Liver (tissue), 9 donors: ENCODE data around the gene HSD17B1. TPM values are rescaled to one million over a fixed set of nuclear protein-coding genes. Genes with fewer than 3 reads are reported as not detected.

ENCODE experiments used
- DNase-seq: peaks from one replicate; pipeline ENCODE4 v3.0.0-alpha.2; 2017; ENCODE audit warnings: low spot score
- H3K27ac ChIP-seq, 2 donors: one replicate each; pipeline ENCODE4 v1.7.0; 2013; ENCODE audit warnings: inconsistent platforms in 2 of 2, low read length in 2 of 2, control low read depth in 1 of 2, low read depth in 1 of 2, mild to moderate bottlenecking in 1 of 2
- H3K27me3 ChIP-seq, 4 donors: one replicate each; pipeline versions ENCODE4 v1.6.1 to v1.7.0; 2013; ENCODE audit warnings: low read length in 3 of 4, inconsistent platforms in 1 of 4, mild to moderate bottlenecking in 1 of 4, moderate library complexity in 1 of 4; ENCODE audit not compliant: control insufficient read depth in 4 of 4, insufficient read depth in 4 of 4
- H3K36me3 ChIP-seq, 4 donors: one replicate each; pipeline versions ENCODE4 v1.6.1 to v1.7.0; 2013; ENCODE audit warnings: low read length in 3 of 4, mild to moderate bottlenecking in 3 of 4, low read depth in 1 of 4, moderate library complexity in 1 of 4; ENCODE audit not compliant: control insufficient read depth in 4 of 4, insufficient read depth in 3 of 4
- H3K4me1 ChIP-seq, 4 donors: one replicate each; pipeline versions ENCODE4 v1.6.1 to v1.7.0; 2013; ENCODE audit warnings: low read length in 3 of 4, mild to moderate bottlenecking in 3 of 4, moderate library complexity in 1 of 4; ENCODE audit not compliant: control insufficient read depth in 4 of 4, insufficient read depth in 4 of 4
- H3K4me3 ChIP-seq, 3 donors: one replicate each; pipeline versions ENCODE4 v1.6.1 to v1.7.0; 2013; ENCODE audit warnings: low read length in 3 of 3, control low read depth in 1 of 3, low read depth in 1 of 3, mild to moderate bottlenecking in 1 of 3
- H3K9ac ChIP-seq, 2 donors: one replicate each; pipeline ENCODE4 v1.7.0; 2013; ENCODE audit warnings: low read length in 2 of 2, mild to moderate bottlenecking in 2 of 2, moderate library complexity in 2 of 2, control low read depth in 1 of 2, low read depth in 1 of 2
- H3K9me3 ChIP-seq, 4 donors: one replicate each; pipeline versions ENCODE4 v1.6.1 to v1.7.0; 2013; ENCODE audit warnings: low read length in 3 of 4; ENCODE audit not compliant: control insufficient read depth in 4 of 4
- EGR1 ChIP-seq, 2 donors: IDR thresholded peaks; 2 replicates each; pipeline ENCODE4 v1.6.1; 2016 to 2018; ENCODE audit warnings: antibody characterized with exemption in 2 of 2, low read depth in 2 of 2
- FOXA1 ChIP-seq: IDR thresholded peaks from 2 replicates; pipeline ENCODE4 v1.6.1; 2016; ENCODE audit warnings: antibody characterized with exemption
- FOXA2 ChIP-seq: IDR thresholded peaks from 2 replicates; pipeline ENCODE4 v1.6.1; 2016; ENCODE audit warnings: antibody characterized with exemption
- GABPA ChIP-seq, 2 donors: IDR thresholded peaks in 1 of 2; conservative IDR thresholded peaks in 1 of 2; 2 replicates each; pipeline ENCODE4 v1.6.1; 2016; ENCODE audit warnings: antibody characterized with exemption in 2 of 2, mild to moderate bottlenecking in 1 of 2, moderate library complexity in 1 of 2
- HNF4A ChIP-seq, 2 donors: conservative IDR thresholded peaks; 2 replicates each; pipeline ENCODE4 v1.6.1; 2016; ENCODE audit warnings: antibody characterized with exemption in 2 of 2, mild to moderate bottlenecking in 2 of 2
- NR2F2 ChIP-seq: IDR thresholded peaks from 2 replicates; pipeline ENCODE4 v1.6.1; 2016; ENCODE audit warnings: antibody characterized with exemption
- RAD21 ChIP-seq, 2 donors: IDR thresholded peaks; 2 replicates each; pipeline ENCODE4 v1.6.1; 2016; ENCODE audit warnings: antibody characterized with exemption in 2 of 2, mild to moderate bottlenecking in 2 of 2
- RXRA ChIP-seq, 2 donors: IDR thresholded peaks; 2 replicates each; pipeline ENCODE4 v1.6.1; 2017 to 2018; ENCODE audit warnings: antibody characterized with exemption in 2 of 2, mild to moderate bottlenecking in 1 of 2
- SP1 ChIP-seq: IDR thresholded peaks from 2 replicates; pipeline ENCODE4 v1.6.1; 2018; ENCODE audit warnings: antibody characterized with exemption, mild to moderate bottlenecking
- YY1 ChIP-seq: IDR thresholded peaks from 2 replicates; pipeline ENCODE4 v1.6.1; 2016; ENCODE audit warnings: antibody characterized with exemption, mild to moderate bottlenecking
- WGBS: extraction: QIAGEN DNeasy Blood & Tissue Kit; methylation state at CpG from one replicate; pipeline ENCODE4 v1.1.7; 2013; 5-methylcytosine and 5-hydroxymethylcytosine counted together
- polyA plus RNA-seq, 2 donors: library from polyadenylated mRNA; stranded (reverse) in 1 of 2; unstranded in 1 of 2; fragments of 200-250 nt in 1 of 2; fragments of >200 nt in 1 of 2; fragmentation: Nextera tagmentation in 1 of 2; extraction: Ambion mirVana in 1 of 2; gene quantifications; one replicate each; pipeline versions ENCODE4 v1.2.1 to v1.2.3, GENCODE V29; 2013 to 2015
- total RNA-seq, 2 donors: library from RNA; depleted of rRNA; stranded (reverse); fragments of >200 nt; gene quantifications; one replicate each; pipeline ENCODE4 v1.2.3, GENCODE V29; 2014
- TF ChIP-seq, protein P1 (sequence below): IDR thresholded peaks from 2 replicates; pipeline ENCODE4 v1.6.1; 2016; ENCODE audit warnings: antibody characterized with exemption
- TF ChIP-seq, protein P2 (sequence below): fragments of 150-350 bp; IDR thresholded peaks from 2 replicates; pipeline ENCODE4 v1.5.1; 2017; ENCODE audit warnings: improper control_type of control experiment, low read depth, low read length; ENCODE audit not compliant: missing input control
- TF ChIP-seq, protein P3 (sequence below): IDR thresholded peaks from 2 replicates; pipeline ENCODE4 v1.6.1; 2016; ENCODE audit warnings: antibody characterized with exemption, mild to moderate bottlenecking
- TF ChIP-seq, protein P4 (sequence below): IDR thresholded peaks from 2 replicates; pipeline ENCODE4 v1.6.1; 2016; ENCODE audit warnings: antibody characterized with exemption
- donor health status: healthy.
- donor health status: healthy.
- donor health status: healthy.
- donor health status: healthy.
- donor health status: healthy.

The HSD17B1 gene
- total and polyA plus RNA-seq, 4 donors: 0.67 to 1.8 (median 1.0) TPM

DNA sequence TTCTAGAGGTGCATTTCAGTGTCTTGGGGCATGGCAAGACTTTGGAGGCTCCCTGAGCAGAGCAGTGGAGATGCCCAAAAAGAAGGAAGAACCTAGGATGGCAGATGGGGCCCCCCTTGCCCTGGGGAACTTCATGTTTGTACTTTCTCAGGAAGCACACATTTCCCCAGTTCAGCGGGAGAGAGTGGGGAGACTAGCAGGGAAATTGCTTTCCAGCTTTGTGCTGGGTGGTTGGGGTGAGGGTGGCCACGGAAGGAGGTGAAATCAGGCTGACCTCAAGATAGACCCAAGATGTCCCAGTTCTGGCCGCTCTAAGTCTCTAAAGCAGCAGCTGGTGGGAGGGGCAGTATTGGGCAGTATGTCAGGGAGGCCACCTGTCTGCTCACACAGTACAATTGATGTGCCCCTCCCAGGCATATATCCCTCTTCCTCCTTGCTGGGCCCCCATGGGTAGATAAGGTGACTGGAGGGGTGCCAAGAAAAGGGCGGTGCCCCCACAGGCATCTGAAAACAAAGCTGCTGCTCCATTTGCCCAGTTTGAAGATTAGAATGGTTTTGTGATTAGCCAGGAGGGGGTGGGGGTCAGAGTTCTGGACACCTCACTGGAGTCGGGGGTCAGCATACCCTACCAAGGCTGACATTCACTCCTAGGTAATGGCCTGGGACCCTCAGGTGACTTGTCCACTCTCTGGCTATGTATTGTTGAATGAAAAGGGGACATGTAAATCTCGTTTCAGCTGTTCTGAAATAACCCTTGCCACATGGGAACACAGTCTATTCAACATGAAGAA, 33.8 kb upstream of the HSD17B1 start:
- peak; percentile 83 for DNase-seq
- Histone ChIP-seq H3K9me3 (no peaks in the 10 kb centered on the region), H3K27ac (peak overlapping the region; percentile 79 to 90), H3K9ac (no peak overlapping the region), H3K27me3 (no peaks in the 10 kb centered on the region), H3K4me3 (no peak overlapping the region), H3K36me3 (peaks cover 0 to 10% (median 6%) of the 10 kb centered on the region in 4 donors), H3K4me1 (peaks cover 4 to 44% (median 25%) of the 10 kb centered on the region in 4 donors)
- TF ChIP-seq RAD21 (IDR thresholded peaks at IDR 0.05) (no peak), RXRA (IDR thresholded peaks at IDR 0.05) (no peak), EGR1 (IDR thresholded peaks at IDR 0.05; ENCODE audit: low read depth in 2 of 2) (no peak), HNF4A (conservative IDR thresholded peaks at IDR 0.05) (no peak), YY1 (no peak), FOXA1 (no peak)
- TF ChIP-seq, protein P1, sequence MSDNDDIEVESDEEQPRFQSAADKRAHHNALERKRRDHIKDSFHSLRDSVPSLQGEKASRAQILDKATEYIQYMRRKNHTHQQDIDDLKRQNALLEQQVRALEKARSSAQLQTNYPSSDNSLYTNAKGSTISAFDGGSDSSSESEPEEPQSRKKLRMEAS: no peak
- TF ChIP-seq, protein P2, sequence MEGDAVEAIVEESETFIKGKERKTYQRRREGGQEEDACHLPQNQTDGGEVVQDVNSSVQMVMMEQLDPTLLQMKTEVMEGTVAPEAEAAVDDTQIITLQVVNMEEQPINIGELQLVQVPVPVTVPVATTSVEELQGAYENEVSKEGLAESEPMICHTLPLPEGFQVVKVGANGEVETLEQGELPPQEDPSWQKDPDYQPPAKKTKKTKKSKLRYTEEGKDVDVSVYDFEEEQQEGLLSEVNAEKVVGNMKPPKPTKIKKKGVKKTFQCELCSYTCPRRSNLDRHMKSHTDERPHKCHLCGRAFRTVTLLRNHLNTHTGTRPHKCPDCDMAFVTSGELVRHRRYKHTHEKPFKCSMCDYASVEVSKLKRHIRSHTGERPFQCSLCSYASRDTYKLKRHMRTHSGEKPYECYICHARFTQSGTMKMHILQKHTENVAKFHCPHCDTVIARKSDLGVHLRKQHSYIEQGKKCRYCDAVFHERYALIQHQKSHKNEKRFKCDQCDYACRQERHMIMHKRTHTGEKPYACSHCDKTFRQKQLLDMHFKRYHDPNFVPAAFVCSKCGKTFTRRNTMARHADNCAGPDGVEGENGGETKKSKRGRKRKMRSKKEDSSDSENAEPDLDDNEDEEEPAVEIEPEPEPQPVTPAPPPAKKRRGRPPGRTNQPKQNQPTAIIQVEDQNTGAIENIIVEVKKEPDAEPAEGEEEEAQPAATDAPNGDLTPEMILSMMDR: no peak
- TF ChIP-seq, protein P3, sequence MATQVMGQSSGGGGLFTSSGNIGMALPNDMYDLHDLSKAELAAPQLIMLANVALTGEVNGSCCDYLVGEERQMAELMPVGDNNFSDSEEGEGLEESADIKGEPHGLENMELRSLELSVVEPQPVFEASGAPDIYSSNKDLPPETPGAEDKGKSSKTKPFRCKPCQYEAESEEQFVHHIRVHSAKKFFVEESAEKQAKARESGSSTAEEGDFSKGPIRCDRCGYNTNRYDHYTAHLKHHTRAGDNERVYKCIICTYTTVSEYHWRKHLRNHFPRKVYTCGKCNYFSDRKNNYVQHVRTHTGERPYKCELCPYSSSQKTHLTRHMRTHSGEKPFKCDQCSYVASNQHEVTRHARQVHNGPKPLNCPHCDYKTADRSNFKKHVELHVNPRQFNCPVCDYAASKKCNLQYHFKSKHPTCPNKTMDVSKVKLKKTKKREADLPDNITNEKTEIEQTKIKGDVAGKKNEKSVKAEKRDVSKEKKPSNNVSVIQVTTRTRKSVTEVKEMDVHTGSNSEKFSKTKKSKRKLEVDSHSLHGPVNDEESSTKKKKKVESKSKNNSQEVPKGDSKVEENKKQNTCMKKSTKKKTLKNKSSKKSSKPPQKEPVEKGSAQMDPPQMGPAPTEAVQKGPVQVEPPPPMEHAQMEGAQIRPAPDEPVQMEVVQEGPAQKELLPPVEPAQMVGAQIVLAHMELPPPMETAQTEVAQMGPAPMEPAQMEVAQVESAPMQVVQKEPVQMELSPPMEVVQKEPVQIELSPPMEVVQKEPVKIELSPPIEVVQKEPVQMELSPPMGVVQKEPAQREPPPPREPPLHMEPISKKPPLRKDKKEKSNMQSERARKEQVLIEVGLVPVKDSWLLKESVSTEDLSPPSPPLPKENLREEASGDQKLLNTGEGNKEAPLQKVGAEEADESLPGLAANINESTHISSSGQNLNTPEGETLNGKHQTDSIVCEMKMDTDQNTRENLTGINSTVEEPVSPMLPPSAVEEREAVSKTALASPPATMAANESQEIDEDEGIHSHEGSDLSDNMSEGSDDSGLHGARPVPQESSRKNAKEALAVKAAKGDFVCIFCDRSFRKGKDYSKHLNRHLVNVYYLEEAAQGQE: no peak
- 54% methylated on average over 6 of the region's 6 CpGs for WGBS

DNA sequence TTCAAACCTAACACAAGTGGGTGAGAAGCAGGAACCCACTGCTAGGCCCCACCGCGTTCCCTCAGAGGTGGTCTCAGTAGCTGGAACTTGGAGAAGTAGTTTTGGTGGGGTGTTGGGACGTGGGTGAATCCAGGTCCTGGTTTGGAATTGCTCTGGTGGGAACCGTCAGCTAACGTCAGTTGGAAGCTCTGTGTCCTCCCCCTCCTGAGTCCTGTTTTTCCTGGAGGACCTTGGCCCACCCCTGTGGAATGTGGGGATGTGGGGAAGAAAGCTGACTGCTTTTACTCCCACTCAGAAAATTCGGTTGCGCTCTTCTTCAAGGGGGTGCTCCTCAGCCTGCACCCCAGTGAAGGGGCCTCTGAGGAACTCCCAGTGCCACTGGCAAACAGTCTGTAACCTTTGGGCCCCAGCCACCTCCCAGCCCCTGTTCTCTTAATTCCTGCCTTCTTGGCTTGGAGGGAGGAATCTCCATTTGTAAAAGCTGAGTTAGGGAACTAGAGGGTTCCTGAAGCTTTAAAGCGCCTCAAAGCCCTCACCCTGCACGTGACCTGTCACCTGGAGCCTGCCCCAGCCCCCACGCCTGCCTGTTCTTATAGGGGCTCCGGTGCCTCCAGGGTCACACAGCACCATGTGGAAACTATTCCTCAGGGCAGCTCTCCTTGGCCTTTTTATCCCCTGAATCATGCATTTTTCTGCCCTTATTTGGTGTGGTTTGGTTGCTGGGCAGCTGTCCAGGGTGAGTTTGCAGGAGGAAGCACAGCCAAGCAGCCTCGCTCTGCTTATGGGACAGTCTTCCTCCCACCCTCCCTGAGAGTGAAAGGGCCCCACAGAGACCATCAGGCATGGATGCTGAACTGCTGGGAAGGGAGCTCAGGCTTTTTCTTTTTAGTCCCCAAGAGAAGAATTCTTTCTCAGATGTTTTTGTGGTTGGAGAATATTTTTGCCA, 32.9 kb upstream of the HSD17B1 start:
- Histone ChIP-seq H3K27ac (peak overlapping the region; percentile 79 to 90), H3K9ac (peak overlapping the region; percentile 24 to 58), H3K4me3 (no peak overlapping the region), H3K27me3 (no peaks in the 10 kb centered on the region), H3K4me1 (peaks cover 4 to 44% (median 25%) of the 10 kb centered on the region in 4 donors), H3K36me3 (peaks cover 0 to 3% (median 2%) of the 10 kb centered on the region in 4 donors), H3K9me3 (no peaks in the 10 kb centered on the region)
- 60% methylated on average over 12 of the region's 12 CpGs for WGBS
- no peak for DNase-seq
- TF ChIP-seq FOXA2 (peak; percentile 11), EGR1 (IDR thresholded peaks at IDR 0.05; ENCODE audit: low read depth in 2 of 2) (peak in 1 of 2 donors; percentile 59), FOXA1 (peak; percentile 17), GABPA (IDR thresholded peaks at IDR 0.05 in 1 of 2, conservative IDR thresholded peaks at IDR 0.05 in 1 of 2) (peak in 1 of 2 donors; percentile 37), RXRA (IDR thresholded peaks at IDR 0.05) (peak; percentile 63 to 82), NR2F2 (peak; percentile 98), YY1 (peak; percentile 79), HNF4A (conservative IDR thresholded peaks at IDR 0.05) (peak in 1 of 2 donors; percentile 60), SP1 (peak; percentile 60)
- TF ChIP-seq, protein P1: peak; percentile 71
- TF ChIP-seq, protein P4, sequence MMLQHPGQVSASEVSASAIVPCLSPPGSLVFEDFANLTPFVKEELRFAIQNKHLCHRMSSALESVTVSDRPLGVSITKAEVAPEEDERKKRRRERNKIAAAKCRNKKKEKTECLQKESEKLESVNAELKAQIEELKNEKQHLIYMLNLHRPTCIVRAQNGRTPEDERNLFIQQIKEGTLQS: no peak
- TF ChIP-seq, protein P2: no peak
- TF ChIP-seq, protein P3: peak; percentile 58
